ENCODE data around the gene ZNF679.
"Not testable (repeated sequence)": the region's sequence is repeated elsewhere in the genome, so short reads cannot be mapped to it uniquely, and the experiment has no call there.

ZNF679 gene

DNA sequence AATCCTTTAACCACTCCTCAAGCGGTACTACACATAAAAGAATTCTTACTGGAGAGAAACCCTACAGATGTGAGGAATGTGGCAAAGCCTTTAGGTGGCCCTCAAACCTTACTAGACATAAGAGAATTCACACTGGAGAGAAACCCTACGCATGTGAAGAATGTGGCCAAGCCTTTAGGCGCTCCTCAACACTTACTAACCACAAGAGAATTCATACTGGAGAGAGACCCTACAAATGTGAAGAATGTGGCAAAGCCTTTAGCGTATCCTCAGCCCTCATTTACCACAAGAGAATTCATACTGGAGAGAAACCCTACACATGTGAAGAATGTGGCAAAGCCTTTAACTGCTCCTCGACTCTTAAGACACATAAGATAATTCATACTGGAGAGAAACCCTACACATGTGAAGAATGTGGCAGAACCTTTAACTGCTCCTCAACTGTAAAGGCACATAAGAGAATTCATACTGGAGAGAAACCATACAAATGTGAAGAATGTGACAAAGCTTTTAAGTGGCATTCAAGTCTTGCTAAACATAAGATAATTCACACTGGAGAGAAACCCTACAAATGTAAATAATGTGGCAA, 8.5 kb upstream of the ZNF679 start:
- H3K9ac ChIP-seq (ENCODE audit: low read length): not testable (repeated sequence)
- peaks cover 69% of the 10 kb centered on the region for H3K9me3 ChIP-seq (ENCODE audit: control insufficient read depth, low read length)

DNA sequence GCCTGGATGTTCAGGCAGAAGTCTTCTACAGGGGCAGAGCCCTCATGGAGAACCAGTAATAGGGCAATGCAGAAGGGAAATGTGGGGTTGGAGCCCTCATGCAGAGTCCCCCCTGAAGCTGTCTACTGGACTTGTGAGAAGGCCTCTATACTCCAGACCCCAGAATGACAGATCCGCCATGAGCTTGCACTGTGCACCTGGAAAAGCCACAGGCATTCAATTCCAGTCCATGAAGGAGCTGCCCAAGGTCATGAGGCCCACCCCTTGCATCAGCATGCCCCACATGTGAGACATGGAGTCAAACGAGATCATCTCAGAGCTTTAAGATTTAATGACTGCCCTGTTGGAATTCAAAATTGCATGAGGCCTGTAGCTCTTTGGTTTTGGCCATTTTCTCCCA, 4.9 kb upstream of the ZNF679 start:
- H3K27me3 ChIP-seq (replicated peaks; ENCODE audit: control insufficient read depth, insufficient read depth, low read length): no peaks in the 10 kb centered on the region
- no peak overlapping the region for H3K4me3 ChIP-seq (ENCODE audit: low read length)
- no peak overlapping the region for H3K9ac ChIP-seq (ENCODE audit: low read length)
- no peaks in the 10 kb centered on the region for H3K36me3 ChIP-seq (ENCODE audit: control insufficient read depth, insufficient read depth, low read length, severe bottlenecking)
- DNase-seq (ENCODE audit: low read depth): no peak
- H3K4me1 ChIP-seq (ENCODE audit: control insufficient read depth, insufficient read depth, low read length): no peaks in the 10 kb centered on the region
- H3K9me3 ChIP-seq (ENCODE audit: control insufficient read depth, low read length): peaks cover 58% of the 10 kb centered on the region

More for the DNA sequence above, 8.5 kb upstream of the ZNF679 start:
- H3K4me3 ChIP-seq (ENCODE audit: low read length); H3K27me3 ChIP-seq (replicated peaks; ENCODE audit: control insufficient read depth, insufficient read depth, low read length); DNase-seq (ENCODE audit: low read depth); H3K4me1 ChIP-seq (ENCODE audit: control insufficient read depth, insufficient read depth, low read length); H3K36me3 ChIP-seq (ENCODE audit: control insufficient read depth, insufficient read depth, low read length, severe bottlenecking): not testable (repeated sequence)

GRCh38 chr7:64266341-64266919, 38.2 kb downstream of the ZNF679 start:
- Histone ChIP-seq H3K4me3 (ENCODE audit: low read length) (no peak overlapping the region), H3K36me3 (ENCODE audit: control insufficient read depth, insufficient read depth, low read length, severe bottlenecking) (no peaks in the 10 kb centered on the region), H3K9ac (ENCODE audit: low read length) (no peak overlapping the region), H3K27me3 (replicated peaks; ENCODE audit: control insufficient read depth, insufficient read depth, low read length) (no peaks in the 10 kb centered on the region), H3K4me1 (ENCODE audit: control insufficient read depth, insufficient read depth, low read length) (no peaks in the 10 kb centered on the region), H3K9me3 (ENCODE audit: control insufficient read depth, low read length) (peaks cover 74% of the 10 kb centered on the region)
- DNase-seq (ENCODE audit: low read depth): no peak

GRCh38 chr7:64277630-64278029, 49.4 kb downstream of the ZNF679 start:
- H3K4me3 ChIP-seq (ENCODE audit: low read length): no peak overlapping the region
- H3K9ac ChIP-seq (ENCODE audit: low read length): no peak overlapping the region
- no peaks in the 10 kb centered on the region for H3K36me3 ChIP-seq (ENCODE audit: control insufficient read depth, insufficient read depth, low read length, severe bottlenecking)
- H3K9me3 ChIP-seq (ENCODE audit: control insufficient read depth, low read length): peaks cover 29% of the 10 kb centered on the region
- H3K27me3 ChIP-seq (replicated peaks; ENCODE audit: control insufficient read depth, insufficient read depth, low read length): no peaks in the 10 kb centered on the region
- H3K4me1 ChIP-seq (ENCODE audit: control insufficient read depth, insufficient read depth, low read length): no peaks in the 10 kb centered on the region
- no peak for DNase-seq (ENCODE audit: low read depth)

GRCh38 chr7:64294701-64295420, 66.6 kb downstream of the ZNF679 start:
- Histone ChIP-seq H3K9ac (ENCODE audit: low read length) (no peak overlapping the region), H3K4me3 (ENCODE audit: low read length) (no peak overlapping the region), H3K4me1 (ENCODE audit: control insufficient read depth, insufficient read depth, low read length) (no peaks in the 10 kb centered on the region), H3K36me3 (ENCODE audit: control insufficient read depth, insufficient read depth, low read length, severe bottlenecking) (no peaks in the 10 kb centered on the region), H3K27me3 (replicated peaks; ENCODE audit: control insufficient read depth, insufficient read depth, low read length) (no peaks in the 10 kb centered on the region), H3K9me3 (ENCODE audit: control insufficient read depth, low read length) (peaks cover 6% of the 10 kb centered on the region)
- no peak for DNase-seq (ENCODE audit: low read depth)

- not testable (repeated sequence) for H3K4me3 ChIP-seq (ENCODE audit: low read length); H3K9me3 ChIP-seq (ENCODE audit: control insufficient read depth, low read length); H3K9ac ChIP-seq (ENCODE audit: low read length); H3K27me3 ChIP-seq (replicated peaks; ENCODE audit: control insufficient read depth, insufficient read depth, low read length); H3K4me1 ChIP-seq (ENCODE audit: control insufficient read depth, insufficient read depth, low read length); H3K36me3 ChIP-seq (ENCODE audit: control insufficient read depth, insufficient read depth, low read length, severe bottlenecking); DNase-seq (ENCODE audit: low read depth)
Observed at GRCh38 chr7:64297418-64297817, 69.1 kb downstream of the ZNF679 start.

- no peaks in the 10 kb centered on the region for H3K9me3 ChIP-seq (ENCODE audit: control insufficient read depth, low read length)
- no peaks in the 10 kb centered on the region for H3K4me1 ChIP-seq (ENCODE audit: control insufficient read depth, insufficient read depth, low read length)
- H3K36me3 ChIP-seq (ENCODE audit: control insufficient read depth, insufficient read depth, low read length, severe bottlenecking): no peaks in the 10 kb centered on the region
- no peaks in the 10 kb centered on the region for H3K27me3 ChIP-seq (replicated peaks; ENCODE audit: control insufficient read depth, insufficient read depth, low read length)
- H3K4me3 ChIP-seq (ENCODE audit: low read length): no peak overlapping the region
- no peak for DNase-seq (ENCODE audit: low read depth)
- H3K9ac ChIP-seq (ENCODE audit: low read length): no peak overlapping the region
Observed at GRCh38 chr7:64300641-64301405, 72.5 kb downstream of the ZNF679 start.

GRCh38 chr7:64307254-64308015, 79.2 kb downstream of the ZNF679 start:
- H3K9ac ChIP-seq (ENCODE audit: low read length): peak overlapping the region; percentile 89
- no peaks in the 10 kb centered on the region for H3K36me3 ChIP-seq (ENCODE audit: control insufficient read depth, insufficient read depth, low read length, severe bottlenecking)
- peak overlapping the region; percentile 87 for H3K4me3 ChIP-seq (ENCODE audit: low read length)
- peak; percentile 66 for DNase-seq (ENCODE audit: low read depth)
- H3K9me3 ChIP-seq (ENCODE audit: control insufficient read depth, low read length): no peaks in the 10 kb centered on the region
- H3K27me3 ChIP-seq (replicated peaks; ENCODE audit: control insufficient read depth, insufficient read depth, low read length): no peaks in the 10 kb centered on the region
- H3K4me1 ChIP-seq (ENCODE audit: control insufficient read depth, insufficient read depth, low read length): peaks cover 12% of the 10 kb centered on the region

- peak overlapping the region; percentile 87 for H3K4me3 ChIP-seq (ENCODE audit: low read length)
Observed at GRCh38 chr7:64308016-64308270, 79.7 kb downstream of the ZNF679 start.

GRCh38 chr7:64310426-64310825, 82.2 kb downstream of the ZNF679 start:
- no peak for DNase-seq (ENCODE audit: low read depth)
- H3K27me3 ChIP-seq (replicated peaks; ENCODE audit: control insufficient read depth, insufficient read depth, low read length): no peaks in the 10 kb centered on the region
- no peaks in the 10 kb centered on the region for H3K36me3 ChIP-seq (ENCODE audit: control insufficient read depth, insufficient read depth, low read length, severe bottlenecking)
- H3K9ac ChIP-seq (ENCODE audit: low read length): no peak overlapping the region
- no peaks in the 10 kb centered on the region for H3K9me3 ChIP-seq (ENCODE audit: control insufficient read depth, low read length)
- H3K4me3 ChIP-seq (ENCODE audit: low read length): no peak overlapping the region
- H3K4me1 ChIP-seq (ENCODE audit: control insufficient read depth, insufficient read depth, low read length): peaks cover 20% of the 10 kb centered on the region

More at GRCh38 chr7:64308016-64308270, 79.7 kb downstream of the ZNF679 start:
- Histone ChIP-seq H3K4me1 (ENCODE audit: control insufficient read depth, insufficient read depth, low read length) (peaks cover 12% of the 10 kb centered on the region), H3K27me3 (replicated peaks; ENCODE audit: control insufficient read depth, insufficient read depth, low read length) (no peaks in the 10 kb centered on the region), H3K36me3 (ENCODE audit: control insufficient read depth, insufficient read depth, low read length, severe bottlenecking) (no peaks in the 10 kb centered on the region), H3K9me3 (ENCODE audit: control insufficient read depth, low read length) (no peaks in the 10 kb centered on the region), H3K9ac (ENCODE audit: low read length) (peak overlapping the region; percentile 89)
- DNase-seq (ENCODE audit: low read depth): no peak

DNA sequence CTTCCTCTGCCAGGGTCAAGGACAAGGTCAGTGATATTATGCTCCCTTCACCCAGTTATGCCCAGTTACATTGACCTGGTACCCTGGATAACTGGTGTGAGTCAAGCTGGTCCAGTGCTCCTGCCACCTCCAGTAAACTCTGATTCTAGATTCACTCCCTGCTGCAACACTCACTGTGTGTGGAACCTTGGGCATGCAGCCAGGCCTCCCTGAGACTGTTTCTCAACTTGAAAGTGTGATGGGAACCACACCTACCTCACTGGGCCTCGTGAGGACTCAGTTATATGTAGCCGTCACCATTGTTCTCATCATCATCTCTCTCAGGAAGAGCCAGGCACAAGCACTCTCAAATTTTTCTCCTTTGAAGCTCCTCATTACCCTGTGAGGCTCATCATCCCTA, 84.6 kb downstream of the ZNF679 start:
- Histone ChIP-seq H3K27me3 (replicated peaks; ENCODE audit: control insufficient read depth, insufficient read depth, low read length) (no peaks in the 10 kb centered on the region), H3K36me3 (ENCODE audit: control insufficient read depth, insufficient read depth, low read length, severe bottlenecking) (peaks cover 2% of the 10 kb centered on the region), H3K4me3 (ENCODE audit: low read length) (no peak overlapping the region), H3K9ac (ENCODE audit: low read length) (no peak overlapping the region), H3K9me3 (ENCODE audit: control insufficient read depth, low read length) (no peaks in the 10 kb centered on the region), H3K4me1 (ENCODE audit: control insufficient read depth, insufficient read depth, low read length) (peaks cover 13% of the 10 kb centered on the region)
- no peak for DNase-seq (ENCODE audit: low read depth)
